ENCODE results near the gene MAP3K14. TPM values are rescaled to one million over a fixed set of nuclear protein-coding genes. Genes with fewer than 3 reads are reported as not detected.

The MAP3K14 gene
- polyA plus RNA-seq, 1 of the 3 experiments (the other 2 are of a cell fraction) = 11.9 TPM

DNA sequence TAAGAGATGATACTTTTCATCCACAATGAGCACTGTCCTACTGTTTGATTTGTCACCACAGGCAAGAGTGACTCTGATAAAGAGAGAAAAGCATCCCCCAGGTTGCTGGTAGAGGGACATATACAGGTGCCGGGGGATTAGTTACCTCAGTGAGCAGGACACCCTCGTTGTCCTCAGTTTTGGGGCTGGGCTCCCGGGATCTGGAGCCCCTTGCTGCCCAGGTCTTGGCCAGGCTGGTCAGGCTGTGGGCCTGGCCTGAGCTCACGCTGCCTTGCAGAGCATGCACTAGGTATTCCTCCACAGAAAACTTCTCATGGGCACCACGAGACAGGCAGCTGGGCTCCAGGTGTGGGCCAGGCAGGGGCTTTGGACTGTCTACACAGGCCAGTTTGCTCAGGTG, 30.5 kb downstream of the MAP3K14 start:
- 81% methylated on average over 3 of the region's 5 CpGs for WGBS (ENCODE audit: low lambda C conversion rate)
- Histone ChIP-seq H3K79me2 (ENCODE audit: insufficient read depth) (peaks cover 36% of the 10 kb centered on the region), H3K4me1 (ENCODE audit: control insufficient read depth in 1 of 2, insufficient read depth in 2 of 2, low read depth in 1 of 2, low read length in 1 of 2) (peaks cover 0 to 53% of the 10 kb centered on the region in 2 experiments; a peak in 2 of 4 replicates), H3K4me3 (ENCODE audit: low read depth in 2 of 2, low read length in 1 of 2) (no peak overlapping the region), H3K27ac (ENCODE audit: low read depth in 2 of 2, low read length in 1 of 2) (peak overlapping the region in 1 of 2 experiments; percentile 18; a peak in 1 of 4 replicates), H3K9me2 (no peaks in the 10 kb centered on the region), H3K36me3 (replicated peaks in 1 of 2; ENCODE audit: control insufficient read depth in 1 of 2, insufficient read depth in 2 of 2, low read length in 1 of 2) (peaks cover 63 to 64% of the 10 kb centered on the region in 2 experiments), H4K20me1 (ENCODE audit: insufficient read depth) (peaks cover 20% of the 10 kb centered on the region), H3K4me2 (no peak overlapping the region), H3K9me3 (no peaks in the 10 kb centered on the region), H3F3A (replicated peaks; ENCODE audit: insufficient read depth) (peaks cover 9% of the 10 kb centered on the region), H2AFZ (ENCODE audit: low read depth) (no peak overlapping the region), H3K9ac (no peak overlapping the region), H3K27me3 (ENCODE audit: insufficient read depth) (no peaks in the 10 kb centered on the region)
- CTCF ChIA-PET = interaction anchor here (1.2 to 3.3 kb wide), 6 partner anchors 9 to 99 kb away, joined by 3 to 17 read pairs (median 9); no protein-coding TSS in a partner anchor
- POLR2A ChIA-PET = no interaction called here
- TF ChIP-seq EZH2phosphoT487 (IDR thresholded peaks at IDR 0.05; ENCODE audit: borderline replicate concordance, low read depth) (no peak), FOXM1 (IDR thresholded peaks at IDR 0.05; ENCODE audit: low read depth) (no peak), SMC3 (IDR thresholded peaks at IDR 0.05; ENCODE audit: low read depth, low read length) (no peak), RXRA (IDR thresholded peaks at IDR 0.05; ENCODE audit: borderline replicate concordance, low read depth) (no peak), REST (IDR thresholded peaks at IDR 0.05; ENCODE audit: low read depth, low read length) (no peak), NRF1 (IDR thresholded peaks at IDR 0.05; ENCODE audit: low read depth, low read length) (no peak), TCF12 (IDR thresholded peaks at IDR 0.05) (no peak), FOXJ3 (CRISPR knock-in tag; IDR thresholded peaks at IDR 0.05) (no peak), TEAD4 (IDR thresholded peaks at IDR 0.05; ENCODE audit: borderline replicate concordance, insufficient read depth) (no peak), MXI1 (IDR thresholded peaks at IDR 0.05; ENCODE audit: low read depth, low read length) (no peak), YY1 (IDR thresholded peaks at IDR 0.05; ENCODE audit: low read depth) (no peak), IRF3 (IDR thresholded peaks at IDR 0.05; ENCODE audit: low read depth, low read length) (no peak), MEF2A (IDR thresholded peaks at IDR 0.05; ENCODE audit: borderline replicate concordance, low read depth) (no peak), GATA2 (CRISPR knock-in tag; IDR thresholded peaks at IDR 0.05) (no peak), POLR2AphosphoS5 (IDR thresholded peaks at IDR 0.05; ENCODE audit: low read depth, low read length) (no peak), JUND (IDR thresholded peaks at IDR 0.05) (no peak), MAX (IDR thresholded peaks at IDR 0.05; ENCODE audit: low read depth) (no peak)
- TF ChIP-seq, protein P1, sequence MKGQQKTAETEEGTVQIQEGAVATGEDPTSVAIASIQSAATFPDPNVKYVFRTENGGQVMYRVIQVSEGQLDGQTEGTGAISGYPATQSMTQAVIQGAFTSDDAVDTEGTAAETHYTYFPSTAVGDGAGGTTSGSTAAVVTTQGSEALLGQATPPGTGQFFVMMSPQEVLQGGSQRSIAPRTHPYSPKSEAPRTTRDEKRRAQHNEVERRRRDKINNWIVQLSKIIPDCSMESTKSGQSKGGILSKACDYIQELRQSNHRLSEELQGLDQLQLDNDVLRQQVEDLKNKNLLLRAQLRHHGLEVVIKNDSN (IDR thresholded peaks at IDR 0.05; ENCODE audit: borderline replicate concordance, low read depth) = no peak
- TF ChIP-seq, protein P2, sequence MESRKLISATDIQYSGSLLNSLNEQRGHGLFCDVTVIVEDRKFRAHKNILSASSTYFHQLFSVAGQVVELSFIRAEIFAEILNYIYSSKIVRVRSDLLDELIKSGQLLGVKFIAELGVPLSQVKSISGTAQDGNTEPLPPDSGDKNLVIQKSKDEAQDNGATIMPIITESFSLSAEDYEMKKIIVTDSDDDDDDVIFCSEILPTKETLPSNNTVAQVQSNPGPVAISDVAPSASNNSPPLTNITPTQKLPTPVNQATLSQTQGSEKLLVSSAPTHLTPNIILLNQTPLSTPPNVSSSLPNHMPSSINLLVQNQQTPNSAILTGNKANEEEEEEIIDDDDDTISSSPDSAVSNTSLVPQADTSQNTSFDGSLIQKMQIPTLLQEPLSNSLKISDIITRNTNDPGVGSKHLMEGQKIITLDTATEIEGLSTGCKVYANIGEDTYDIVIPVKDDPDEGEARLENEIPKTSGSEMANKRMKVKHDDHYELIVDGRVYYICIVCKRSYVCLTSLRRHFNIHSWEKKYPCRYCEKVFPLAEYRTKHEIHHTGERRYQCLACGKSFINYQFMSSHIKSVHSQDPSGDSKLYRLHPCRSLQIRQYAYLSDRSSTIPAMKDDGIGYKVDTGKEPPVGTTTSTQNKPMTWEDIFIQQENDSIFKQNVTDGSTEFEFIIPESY (IDR thresholded peaks at IDR 0.05; ENCODE audit: borderline replicate concordance, low read depth) = no peak
- DNase-seq = no peak

All from SK-N-SH (cell line).